Activated CD4-positive, alpha-beta T cell treated with anti-CD3 and anti-CD28 coated beads, Interleukin-2, amount 50 U/mL, for 48 hours (primary cell): ENCODE measurements around the gene TRIM10.
"Not testable (repeated sequence)": the region's sequence is repeated elsewhere in the genome, so short reads cannot be mapped to it uniquely, and the experiment has no call there.

Experiments
- DNase-seq, 2 experiments: peaks; one replicate each; pipeline ENCODE4 v3.0.0-alpha.2; 2020

Gene TRIM10

DNA sequence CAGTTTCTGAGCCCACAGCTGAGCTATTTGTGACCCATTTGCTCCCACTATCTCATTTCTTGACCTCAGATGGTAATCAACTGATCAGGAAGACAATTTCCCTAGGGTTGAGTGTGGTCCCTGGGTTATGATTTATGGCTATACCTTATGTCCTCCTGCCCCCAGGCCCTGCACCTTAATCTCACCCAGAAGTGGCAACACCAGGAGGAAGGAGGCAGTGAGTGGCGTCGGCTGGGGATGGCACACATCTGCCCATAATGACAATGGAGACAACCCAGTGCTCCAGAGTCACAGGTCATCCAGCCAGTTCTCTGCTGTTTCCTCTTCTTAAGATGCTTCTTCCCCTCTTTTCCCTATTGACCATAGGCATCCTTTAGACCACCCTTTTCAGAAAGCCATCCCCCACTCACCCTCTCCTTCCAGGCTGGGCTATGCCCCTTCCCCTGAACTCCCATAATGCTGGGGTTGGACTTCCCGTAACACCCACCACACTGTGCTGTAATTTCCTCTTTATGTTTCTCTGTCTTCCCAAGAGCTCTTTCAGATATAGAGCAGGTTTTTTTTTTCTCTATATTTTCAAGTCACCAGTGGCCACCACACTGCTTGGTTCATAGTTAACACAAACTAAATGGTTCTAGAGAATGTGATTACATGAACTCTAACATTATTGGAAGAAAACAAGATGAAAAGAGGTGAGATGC is 8.0 kb downstream of the TRIM10 start:
- DNase-seq: no peak

DNA sequence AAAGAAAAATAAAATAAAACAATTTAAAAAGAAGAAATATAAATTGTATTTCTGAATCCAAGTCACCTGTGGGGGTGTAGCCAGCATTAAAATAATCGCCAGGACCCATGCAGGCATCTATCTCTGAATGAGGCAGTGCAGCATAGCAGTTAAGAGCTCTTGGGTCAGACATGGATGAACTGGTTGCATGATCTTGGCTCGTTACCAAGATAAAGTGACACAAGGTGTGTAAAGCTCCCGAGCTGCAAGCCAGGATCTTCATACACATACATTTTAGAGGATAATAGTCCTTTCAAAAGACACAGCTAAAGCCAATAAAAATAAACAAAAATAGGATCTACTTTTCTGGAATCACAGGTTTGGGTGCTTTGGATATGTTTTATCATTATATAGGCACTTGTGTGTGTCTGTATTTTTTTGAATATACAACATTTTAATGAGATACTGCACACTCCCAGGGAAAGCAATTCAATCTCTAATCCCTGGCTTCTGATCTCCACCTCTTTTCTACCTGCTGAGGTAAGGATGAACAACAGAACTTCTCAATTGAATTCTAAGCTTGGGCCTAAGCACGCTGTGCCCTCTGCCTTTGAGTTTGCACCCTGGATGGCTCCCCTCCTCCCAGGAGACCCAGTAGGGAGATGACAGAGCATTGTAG is 8.9 kb downstream of the TRIM10 start:
- DNase-seq: no peak

DNA sequence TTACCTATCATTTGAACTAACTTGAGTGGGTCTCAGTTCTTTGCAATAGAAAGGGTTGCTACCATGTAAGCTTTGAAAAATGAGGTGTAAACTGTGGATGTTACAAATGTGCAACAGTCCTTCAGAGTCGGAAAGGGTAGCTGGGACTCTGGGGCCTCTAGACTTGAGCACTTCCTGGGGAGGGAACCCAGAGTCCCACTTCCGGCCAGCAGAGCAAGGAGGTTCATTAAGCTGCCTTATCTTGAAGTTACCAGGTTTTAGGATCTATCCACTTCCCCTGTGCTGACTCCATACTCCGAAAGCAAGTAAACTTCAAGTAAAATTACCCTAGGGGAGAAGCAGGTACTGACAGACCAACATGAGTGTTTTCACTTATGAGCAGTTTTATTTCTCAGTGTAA is 9.4 kb downstream of the TRIM10 start:
- DNase-seq: no peak

DNA sequence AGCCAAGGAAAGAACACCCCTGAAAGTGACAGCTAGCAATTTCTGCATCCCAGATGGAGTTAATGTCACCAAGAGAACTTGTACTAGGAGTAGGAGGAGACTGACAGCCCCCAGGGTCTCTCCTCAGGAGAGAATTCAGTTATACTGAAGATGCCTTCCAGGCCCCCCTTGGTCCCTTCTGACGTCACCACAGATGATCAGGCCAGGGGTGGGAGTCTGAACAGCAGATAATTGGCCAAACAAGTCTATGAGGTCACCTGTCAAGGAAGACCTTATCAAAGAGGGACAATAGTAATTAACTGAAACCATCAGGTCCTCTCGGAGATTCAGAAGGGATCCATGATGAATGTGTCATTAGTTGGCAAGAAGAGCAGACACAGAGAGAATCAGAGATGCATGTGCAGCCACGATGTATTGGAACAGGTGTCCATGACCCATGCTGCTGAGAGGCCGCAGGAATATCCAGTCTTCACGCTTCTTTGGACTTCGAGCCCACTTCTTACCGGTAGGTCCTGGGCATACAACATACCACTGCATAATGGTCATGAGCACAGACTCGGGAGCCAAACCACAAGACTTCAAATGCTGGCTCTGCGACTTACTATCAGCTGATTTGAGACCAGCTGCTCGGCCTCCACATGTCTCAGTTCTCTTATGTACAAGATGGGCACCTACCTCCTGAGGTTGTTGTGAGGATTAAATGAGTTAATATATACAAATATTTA is 10.2 kb downstream of the TRIM10 start:
- DNase-seq: no peak

DNA sequence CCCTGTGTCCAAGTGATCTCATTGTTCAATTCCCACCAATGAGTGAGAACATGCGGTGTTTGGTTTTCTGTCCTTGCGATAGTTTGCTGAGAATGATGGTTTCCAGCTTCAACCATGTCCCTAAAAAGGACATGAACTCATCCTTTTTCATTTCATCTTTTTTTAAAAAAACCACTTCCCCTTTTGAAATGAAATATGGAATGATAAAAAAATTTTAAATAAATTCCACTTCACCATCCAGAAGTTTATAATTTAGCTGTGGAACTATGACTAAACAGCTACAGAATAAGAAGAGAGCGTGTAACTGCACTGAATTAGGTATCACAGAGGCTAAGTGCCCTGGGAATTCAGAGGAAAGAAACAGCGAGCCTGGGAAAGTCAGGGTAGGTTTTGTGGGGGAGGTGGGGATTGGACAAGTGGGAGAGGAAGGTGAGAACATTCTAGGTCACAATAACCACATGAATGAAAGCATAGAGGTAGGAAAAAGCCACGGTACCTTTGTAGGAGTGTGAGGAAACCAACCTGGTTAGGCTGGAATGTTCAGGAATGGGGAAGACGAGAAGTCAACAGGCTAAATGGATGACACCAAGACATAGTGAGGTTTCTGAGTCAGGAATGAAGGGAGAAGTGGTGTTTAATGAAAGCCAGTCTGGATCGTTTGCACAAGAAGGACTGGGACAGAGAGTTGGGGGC is 11.0 kb downstream of the TRIM10 start:
- no peak for DNase-seq

DNA sequence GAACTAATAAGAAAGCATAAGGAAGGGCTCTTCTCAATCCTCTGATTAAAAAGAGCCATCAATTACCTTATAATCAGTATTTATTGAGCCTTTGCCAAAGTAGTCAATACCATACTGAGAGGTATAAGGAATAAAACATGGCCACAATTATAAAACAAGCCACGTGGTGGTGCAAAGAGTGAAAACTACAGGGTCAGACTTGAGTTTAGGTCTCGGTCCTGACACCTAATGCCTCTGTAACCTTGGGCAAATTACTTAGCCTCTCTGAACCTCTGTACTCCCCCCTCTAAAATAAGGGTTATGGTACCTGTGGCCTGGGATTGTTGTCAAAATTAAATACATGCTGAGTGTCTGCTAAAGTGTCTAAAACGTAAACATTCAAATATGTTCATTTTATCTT is 11.8 kb downstream of the TRIM10 start:
- no peak for DNase-seq

DNA sequence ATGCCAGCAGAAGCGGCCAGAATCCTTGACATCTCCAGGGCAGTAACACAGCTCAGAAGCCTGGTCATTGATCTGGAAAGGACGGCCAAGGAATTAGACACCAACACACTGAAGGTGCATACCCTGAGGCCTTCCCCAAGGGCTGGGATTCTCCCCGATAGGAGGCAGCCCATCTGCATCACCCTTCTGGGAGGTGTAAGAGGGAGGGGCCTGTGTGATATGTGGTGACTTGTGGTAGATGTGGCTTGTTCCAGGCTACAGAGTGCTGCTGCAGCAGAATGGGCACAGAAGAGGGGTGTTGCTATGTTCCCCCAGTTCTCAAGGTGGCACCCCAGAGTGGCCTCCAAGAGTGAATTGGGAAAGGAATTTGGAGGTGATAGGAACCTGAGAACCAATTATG is 13.9 kb downstream of the TRIM10 start:
- DNase-seq: no peak

DNA sequence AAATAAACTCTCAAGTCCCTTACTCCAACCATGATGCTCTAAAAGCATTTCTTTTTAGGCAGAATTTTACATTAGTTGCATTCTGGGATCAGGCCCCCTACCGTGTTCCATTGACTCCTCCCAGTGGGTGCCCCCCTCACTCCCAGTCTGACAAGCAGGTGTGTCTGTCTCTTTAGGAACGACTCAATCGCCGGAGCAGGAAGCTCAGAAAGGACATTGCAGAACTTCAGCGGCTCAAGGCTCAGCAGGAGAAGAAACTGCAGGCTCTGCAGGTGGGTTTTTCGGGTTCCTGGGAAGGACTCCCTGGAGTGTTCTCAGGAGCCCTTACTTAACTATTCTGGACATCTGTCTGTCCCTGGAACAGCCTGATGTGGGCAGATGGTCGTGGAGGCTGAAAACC is 15.2 kb downstream of the TRIM10 start:
- DNase-seq: no peak

DNA sequence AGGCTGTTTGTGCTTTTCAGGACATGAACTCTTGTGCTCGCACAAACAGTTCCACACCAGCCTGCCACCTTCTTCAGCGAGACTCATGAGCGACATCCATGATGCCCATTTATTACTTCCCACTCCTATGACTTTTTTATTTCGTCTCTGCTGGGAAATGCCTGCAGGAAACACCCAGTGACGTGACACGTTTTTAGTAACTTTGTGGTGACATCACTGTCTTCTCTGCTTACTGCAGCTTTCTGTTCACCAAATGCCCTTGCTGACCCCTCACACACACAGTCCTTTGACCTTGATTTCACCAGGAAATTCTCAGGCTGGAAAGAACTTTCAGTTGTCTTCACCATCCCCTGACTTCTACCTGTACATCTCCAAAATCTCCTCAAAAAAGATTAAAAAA is 16.2 kb downstream of the TRIM10 start:
- no peak for DNase-seq

DNA sequence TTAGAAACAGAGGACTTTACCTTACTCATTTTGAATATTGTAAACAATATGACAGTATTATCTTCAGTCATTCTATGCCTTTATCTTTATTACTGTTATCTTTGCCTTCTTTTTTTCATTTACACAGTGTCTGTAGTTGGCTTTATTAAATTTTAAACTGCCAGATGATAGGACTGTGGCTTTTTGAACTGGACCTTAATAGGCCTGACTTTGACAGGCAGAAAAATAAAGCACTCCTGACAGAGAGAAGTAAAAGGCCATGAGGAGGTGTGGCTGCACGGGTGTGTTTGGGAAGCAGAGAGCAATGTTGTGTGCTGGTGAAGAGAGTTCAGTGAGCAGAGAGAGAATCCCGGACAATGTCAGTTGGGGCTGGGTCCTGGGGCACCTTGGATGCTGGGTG is 17.2 kb downstream of the TRIM10 start:
- DNase-seq: no peak

DNA sequence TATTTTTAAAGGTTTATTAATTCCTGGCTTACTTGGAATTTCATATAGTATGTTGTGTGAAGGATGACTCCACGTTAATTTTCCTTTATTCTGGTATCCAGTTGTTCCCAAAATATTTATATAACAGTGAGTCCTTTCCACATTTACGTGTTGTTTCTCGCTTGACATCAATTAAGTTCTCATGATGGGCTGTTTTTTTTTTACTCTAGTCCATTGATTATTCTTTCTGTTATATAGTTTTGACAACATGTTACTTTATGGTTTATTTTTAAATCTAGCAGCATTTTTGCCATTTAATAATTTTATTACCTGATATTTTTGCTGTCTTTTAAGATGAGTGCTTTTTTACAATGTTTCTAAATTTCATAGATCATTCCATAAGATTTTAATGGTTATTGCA is 18.3 kb downstream of the TRIM10 start:
- DNase-seq: no peak

DNA sequence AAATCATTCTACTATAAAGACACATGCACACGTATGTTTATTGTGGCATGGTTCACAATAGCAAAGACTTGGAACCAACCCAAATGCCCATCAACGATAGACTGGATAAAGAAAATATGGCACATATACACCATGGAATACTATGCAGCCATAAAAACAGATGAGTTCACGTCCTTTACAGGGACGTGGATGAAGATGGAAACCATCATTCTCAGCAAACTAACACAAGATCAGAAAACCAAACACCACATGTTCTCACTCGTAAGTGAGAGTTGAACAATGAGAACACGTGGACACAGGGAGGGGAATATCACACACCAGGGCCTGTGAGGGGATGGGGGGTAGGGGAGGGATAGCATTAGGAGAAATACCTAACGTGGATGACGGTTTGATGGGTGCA is 20.8 kb downstream of the TRIM10 start:
- not testable (repeated sequence) for DNase-seq

DNA sequence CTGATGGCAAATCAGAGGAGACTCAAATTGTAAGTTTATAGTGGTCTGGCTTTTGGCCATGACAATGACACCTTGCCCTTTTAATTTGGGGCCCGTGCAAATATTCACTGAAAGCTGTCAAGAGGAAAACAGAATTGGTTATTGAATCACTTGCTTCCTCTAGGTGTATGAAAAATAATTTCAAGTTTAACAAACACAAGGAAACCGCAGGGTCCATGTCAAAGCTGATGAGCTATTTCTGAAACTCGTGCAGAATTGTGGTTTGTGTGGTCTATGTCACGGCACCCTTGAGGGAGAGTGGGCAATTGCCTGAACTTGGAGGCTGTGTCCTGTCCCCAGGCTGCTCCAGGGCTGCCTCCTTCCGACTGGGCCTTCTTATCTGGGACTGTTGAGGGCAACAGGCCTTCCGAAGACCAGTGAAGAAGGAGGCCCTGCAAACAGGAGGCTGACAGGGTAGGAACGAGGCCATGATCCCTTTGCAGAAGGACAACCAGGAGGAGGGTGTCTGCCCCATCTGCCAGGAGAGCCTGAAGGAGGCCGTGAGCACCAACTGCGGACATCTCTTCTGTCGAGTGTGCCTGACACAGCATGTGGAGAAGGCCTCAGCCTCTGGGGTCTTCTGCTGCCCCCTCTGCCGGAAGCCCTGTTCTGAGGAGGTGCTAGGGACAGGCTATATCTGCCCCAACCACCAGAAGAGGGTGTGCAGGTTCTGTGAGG is 24.3 kb downstream of the TRIM10 start:
- DNase-seq: no peak

DNA sequence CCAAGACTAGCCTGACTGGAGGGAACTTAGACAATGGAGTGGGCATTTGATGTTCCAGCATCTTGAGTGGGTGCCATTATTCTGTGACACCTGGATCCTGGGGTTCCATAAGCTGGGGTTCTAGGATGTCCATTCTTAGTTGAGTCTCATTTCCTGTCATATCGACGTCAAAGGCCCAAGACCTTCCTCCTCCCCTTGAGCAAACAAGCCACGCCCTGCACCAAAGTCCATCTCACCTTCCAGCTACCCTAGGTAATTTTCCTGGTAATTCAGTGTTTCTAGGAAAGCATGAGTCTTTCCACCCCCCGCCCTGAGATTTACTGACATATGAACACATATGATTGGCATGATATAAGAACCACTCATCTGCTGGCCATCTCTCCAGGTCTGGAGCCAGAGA is 25.3 kb downstream of the TRIM10 start, which contains the start of gene TRIM40:
Gene TRIM40 (plus strand): TSS at position 384 of the 400 bp plus-strand sequence. CDS start 897 bp downstream, outside the sequence.
- DNase-seq: no peak

DNA sequence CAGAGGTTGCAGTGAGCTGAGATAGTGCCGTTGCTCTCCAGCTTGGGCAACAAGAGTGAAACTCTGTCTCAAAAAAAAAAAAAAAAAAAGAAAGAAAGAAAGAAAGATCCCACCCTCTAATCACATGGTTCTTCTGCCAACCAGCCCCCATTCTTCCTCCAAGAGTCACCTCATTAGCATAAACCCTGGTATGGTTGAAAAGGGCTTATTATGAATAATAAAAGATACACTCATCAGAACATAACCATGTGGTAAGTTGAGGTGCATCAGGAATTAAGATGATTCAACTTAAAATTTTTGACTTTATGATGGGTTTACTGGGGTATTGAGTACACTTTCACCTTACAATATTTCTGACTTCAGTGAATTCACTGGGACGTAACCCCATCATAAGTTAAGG is 25.9 kb downstream of the TRIM10 start:
- DNase-seq: no peak

DNA sequence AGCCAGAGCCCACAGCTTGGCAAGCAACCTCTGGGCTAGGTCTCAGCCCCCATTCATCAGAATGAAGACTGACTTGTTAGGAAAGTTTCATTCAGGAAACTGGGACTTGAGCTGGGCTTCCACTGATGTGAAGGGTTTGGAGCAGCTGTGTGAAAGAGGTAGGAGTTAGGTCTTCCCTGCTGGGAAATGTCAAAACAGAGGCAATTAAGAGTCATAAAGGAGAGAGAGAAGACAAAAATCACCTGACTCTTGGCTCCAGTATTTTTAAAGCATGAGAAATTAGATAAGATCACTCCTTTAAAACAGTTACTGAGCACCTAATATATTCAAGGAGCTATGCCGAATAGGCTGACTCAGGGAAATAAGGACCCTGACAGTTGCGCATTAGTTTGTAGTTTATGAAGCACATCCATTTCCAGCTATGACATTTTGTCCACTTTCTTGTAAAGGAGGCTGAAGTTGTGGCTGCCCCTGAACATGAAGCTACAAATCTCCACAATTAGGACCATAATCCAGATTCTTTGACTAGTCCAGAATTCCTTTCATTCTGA is 29.0 kb downstream of the TRIM10 start:
- no peak for DNase-seq

DNA sequence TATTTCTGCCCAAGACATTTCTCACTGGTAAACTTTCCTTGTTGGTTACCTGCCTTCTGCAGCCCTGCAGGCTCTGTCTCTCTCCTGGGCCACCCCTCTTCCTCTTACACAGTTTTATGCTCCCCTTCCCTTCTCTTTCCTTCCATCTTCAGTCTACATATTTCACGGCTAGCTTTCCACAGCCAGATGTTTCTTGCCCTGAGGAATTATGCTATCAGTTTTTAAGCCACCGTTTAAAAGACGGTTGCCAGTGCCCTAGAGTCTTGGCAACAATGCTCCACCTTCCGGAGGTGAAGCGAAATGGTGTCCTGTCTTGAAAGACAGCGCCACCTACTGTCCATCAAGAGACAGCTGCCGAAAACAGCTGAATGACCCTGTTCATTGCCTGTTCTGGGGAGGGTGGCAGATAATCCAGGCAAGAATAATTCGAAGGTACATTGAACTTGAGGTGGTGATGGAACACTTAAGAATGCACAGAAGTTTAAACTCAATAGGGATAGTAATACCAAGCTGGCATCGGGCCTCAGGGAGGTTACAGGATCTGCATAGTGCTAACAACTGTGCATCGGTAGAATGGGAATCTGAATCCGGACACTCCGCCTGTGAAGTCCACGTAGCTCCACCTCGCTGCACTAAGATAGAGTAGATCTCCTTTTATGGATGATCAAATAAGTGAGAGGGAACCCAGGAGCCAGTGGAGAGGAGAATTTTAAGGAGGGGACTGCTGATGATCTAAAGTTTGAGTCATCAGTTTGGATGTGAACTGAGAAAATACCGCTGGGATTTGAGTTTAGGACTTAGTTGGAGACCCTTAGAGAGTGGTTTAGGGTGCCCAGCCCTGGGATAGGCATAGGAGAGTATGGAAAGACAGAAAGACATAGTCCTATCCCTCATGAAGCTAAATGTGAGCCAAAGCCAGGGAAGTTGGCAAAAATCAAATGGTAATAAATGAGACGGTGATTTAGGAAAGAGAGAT is 29.8 kb downstream of the TRIM10 start:
- peak; percentile 47 to 64 for DNase-seq

DNA sequence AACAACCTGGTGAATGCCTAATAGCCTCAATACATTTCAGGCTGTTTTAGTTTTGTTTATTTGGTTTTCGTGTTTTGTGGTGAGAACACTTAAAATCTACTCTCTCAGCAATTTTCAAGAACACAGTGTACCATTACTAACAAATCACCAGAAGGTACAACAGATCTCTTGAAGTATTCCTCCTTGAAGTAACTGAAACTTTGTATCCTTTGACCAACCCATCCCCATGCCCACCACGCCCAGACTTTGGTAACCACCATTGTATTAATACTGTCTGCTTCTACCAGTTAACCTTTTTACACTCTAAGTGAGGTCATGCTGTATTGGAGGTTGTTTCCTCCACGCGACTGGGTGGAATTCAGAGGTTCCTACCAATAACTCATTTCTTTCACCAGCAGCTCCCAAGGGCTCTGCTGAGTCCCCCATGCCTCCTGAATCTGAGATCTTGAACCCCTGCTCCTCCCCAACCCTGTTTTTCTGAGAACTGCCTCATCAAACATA is 30.8 kb downstream of the TRIM10 start:
- DNase-seq: no peak

DNA sequence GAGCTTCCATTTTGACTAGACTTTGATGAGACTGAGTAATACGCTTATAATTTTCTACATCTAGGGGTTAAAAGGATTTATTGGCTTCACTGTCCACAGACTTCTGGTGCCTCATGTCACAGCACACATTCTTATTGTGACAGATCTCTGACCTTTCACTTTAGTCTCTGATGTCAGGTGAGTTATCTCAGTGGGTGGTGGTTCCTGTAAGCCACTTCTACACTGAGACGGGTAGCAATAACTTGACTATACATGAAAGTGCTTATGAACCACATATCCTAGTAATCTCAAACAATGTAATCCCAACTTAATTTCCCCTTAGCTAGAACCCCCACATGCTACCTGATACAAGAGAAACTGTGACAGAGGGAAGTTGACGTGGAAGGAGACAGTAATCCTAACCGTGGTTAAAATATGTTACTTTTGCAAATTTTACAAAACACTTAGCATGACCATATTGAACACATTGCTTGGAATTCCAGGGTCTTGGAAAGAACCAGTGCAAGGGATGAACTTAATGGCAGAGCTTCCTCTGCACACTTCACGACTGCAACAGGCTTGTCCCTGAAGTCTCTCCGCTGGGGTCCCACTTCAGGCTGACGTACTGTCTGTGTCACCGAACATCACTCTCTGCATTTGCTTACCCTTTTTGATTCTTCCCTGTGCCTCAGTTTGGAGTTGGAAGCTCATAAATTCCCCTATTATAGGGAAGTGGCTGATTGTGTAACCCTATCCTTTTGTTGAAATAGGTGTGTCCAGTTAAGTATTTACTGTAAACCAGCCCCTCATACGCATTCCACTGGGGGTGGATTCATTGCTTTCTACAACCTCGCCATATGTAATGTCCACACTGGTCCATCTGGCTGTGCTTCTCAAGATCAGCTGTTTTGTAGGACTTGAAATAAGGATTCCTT is 31.5 kb downstream of the TRIM10 start:
- no peak for DNase-seq
